ENCODE measurements around the gene PRELP.
A peak's percentile ranks its signal among the peaks of the same experiment; 100 is the strongest.
"Not testable (repeated sequence)": the region's sequence is repeated elsewhere in the genome, so short reads cannot be mapped to it uniquely, and the experiment has no call there.

PRELP gene

GRCh38 chr1:203508463-203509073 is 33.0 kb downstream of the PRELP start:
- DNase-seq = no peak

GRCh38 chr1:203509135-203509534 is 33.5 kb downstream of the PRELP start:
- no peak for DNase-seq

GRCh38 chr1:203511513-203511912 is 35.9 kb downstream of the PRELP start:
- DNase-seq = no peak

GRCh38 chr1:203511930-203512329 is 36.3 kb downstream of the PRELP start:
- no peak for DNase-seq

- no peak for DNase-seq
Observed at GRCh38 chr1:203512517-203512847, 36.9 kb downstream of the PRELP start.

- peak; percentile 41 to 59 for DNase-seq
Observed at GRCh38 chr1:203512848-203513584, 37.4 kb downstream of the PRELP start.

- DNase-seq = no peak
Observed at GRCh38 chr1:203513585-203514031, 38.0 kb downstream of the PRELP start.

GRCh38 chr1:203516184-203516583 is 40.6 kb downstream of the PRELP start:
- no peak for DNase-seq

- DNase-seq = no peak
Observed at GRCh38 chr1:203516906-203517305, 41.3 kb downstream of the PRELP start.

GRCh38 chr1:203517426-203518110 is 42.0 kb downstream of the PRELP start:
- DNase-seq = no peak

GRCh38 chr1:203518139-203518538 is 42.5 kb downstream of the PRELP start:
- not testable (repeated sequence) for DNase-seq

- no peak for DNase-seq
Observed at GRCh38 chr1:203518541-203518940, 42.9 kb downstream of the PRELP start.

- DNase-seq = no peak
Observed at GRCh38 chr1:203519053-203519840, 43.6 kb downstream of the PRELP start.

GRCh38 chr1:203519896-203520295 is 44.3 kb downstream of the PRELP start:
- DNase-seq = no peak

- no peak for DNase-seq
Observed at GRCh38 chr1:203520315-203520714, 44.7 kb downstream of the PRELP start.

GRCh38 chr1:203521074-203521794 is 45.6 kb downstream of the PRELP start:
- DNase-seq = no peak

GRCh38 chr1:203521812-203522211 is 46.2 kb downstream of the PRELP start:
- no peak for DNase-seq

- DNase-seq = no peak
Observed at GRCh38 chr1:203522237-203522636, 46.6 kb downstream of the PRELP start.

GRCh38 chr1:203523667-203524066 is 48.1 kb downstream of the PRELP start:
- no peak for DNase-seq

GRCh38 chr1:203524152-203524551 is 48.5 kb downstream of the PRELP start:
- no peak for DNase-seq

- DNase-seq = no peak
Observed at GRCh38 chr1:203524824-203525223, 49.2 kb downstream of the PRELP start.

GRCh38 chr1:203525685-203526084 is 50.1 kb downstream of the PRELP start:
- no peak for DNase-seq

- no peak for DNase-seq
Observed at GRCh38 chr1:203526130-203526529, 50.5 kb downstream of the PRELP start.

All from activated CD4-positive, alpha-beta T cell treated with anti-CD3 and anti-CD28 coated beads, Interleukin-2, amount 50 U/mL, for 48 hours (primary cell).